Measurements from ENCODE around the gene SLC16A12.
A peak's percentile ranks its signal among the peaks of the same experiment; 100 is the strongest.

SLC16A12 gene

DNA sequence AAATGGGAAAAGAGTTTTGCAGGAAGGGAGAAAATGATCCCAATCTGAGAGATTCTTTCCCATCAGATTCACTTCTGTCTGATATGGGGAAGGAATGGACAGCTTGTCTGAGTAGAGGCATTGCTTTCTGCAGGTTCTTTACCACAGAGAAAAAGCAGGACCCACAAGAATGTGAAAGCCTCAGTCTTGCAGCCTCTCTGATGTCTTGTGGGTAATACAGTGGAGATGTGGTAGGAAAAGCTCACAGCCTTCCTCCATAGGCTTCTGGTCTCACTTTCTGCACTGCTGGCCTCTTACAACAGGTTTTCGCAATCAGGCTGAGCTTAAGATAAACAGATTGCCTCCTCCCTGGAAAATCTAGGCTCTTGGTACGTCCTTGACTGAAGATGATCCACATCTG, 142.4 kb downstream of the SLC16A12 start:
- TF ChIP-seq POLR2AphosphoS5 (IDR thresholded peaks at IDR 0.05; ENCODE audit: low read depth, low read length): no peak
- TF ChIP-seq, protein P1, sequence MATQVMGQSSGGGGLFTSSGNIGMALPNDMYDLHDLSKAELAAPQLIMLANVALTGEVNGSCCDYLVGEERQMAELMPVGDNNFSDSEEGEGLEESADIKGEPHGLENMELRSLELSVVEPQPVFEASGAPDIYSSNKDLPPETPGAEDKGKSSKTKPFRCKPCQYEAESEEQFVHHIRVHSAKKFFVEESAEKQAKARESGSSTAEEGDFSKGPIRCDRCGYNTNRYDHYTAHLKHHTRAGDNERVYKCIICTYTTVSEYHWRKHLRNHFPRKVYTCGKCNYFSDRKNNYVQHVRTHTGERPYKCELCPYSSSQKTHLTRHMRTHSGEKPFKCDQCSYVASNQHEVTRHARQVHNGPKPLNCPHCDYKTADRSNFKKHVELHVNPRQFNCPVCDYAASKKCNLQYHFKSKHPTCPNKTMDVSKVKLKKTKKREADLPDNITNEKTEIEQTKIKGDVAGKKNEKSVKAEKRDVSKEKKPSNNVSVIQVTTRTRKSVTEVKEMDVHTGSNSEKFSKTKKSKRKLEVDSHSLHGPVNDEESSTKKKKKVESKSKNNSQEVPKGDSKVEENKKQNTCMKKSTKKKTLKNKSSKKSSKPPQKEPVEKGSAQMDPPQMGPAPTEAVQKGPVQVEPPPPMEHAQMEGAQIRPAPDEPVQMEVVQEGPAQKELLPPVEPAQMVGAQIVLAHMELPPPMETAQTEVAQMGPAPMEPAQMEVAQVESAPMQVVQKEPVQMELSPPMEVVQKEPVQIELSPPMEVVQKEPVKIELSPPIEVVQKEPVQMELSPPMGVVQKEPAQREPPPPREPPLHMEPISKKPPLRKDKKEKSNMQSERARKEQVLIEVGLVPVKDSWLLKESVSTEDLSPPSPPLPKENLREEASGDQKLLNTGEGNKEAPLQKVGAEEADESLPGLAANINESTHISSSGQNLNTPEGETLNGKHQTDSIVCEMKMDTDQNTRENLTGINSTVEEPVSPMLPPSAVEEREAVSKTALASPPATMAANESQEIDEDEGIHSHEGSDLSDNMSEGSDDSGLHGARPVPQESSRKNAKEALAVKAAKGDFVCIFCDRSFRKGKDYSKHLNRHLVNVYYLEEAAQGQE (IDR thresholded peaks at IDR 0.05; ENCODE audit: insufficient read depth in 1 of 2, low read depth in 2 of 2, low read length in 2 of 2): no peak
- TF ChIP-seq TAF1 (IDR thresholded peaks at IDR 0.05; ENCODE audit: borderline replicate concordance, insufficient read depth, low read length): no peak
- TF ChIP-seq FOXP2 (optimal IDR thresholded peaks at IDR 0.05; ENCODE audit: borderline replicate concordance, extremely low read depth, extremely low read length, insufficient read depth): no peak
- TF ChIP-seq SIN3A (IDR thresholded peaks at IDR 0.05; ENCODE audit: borderline replicate concordance, insufficient read depth, low read length): no peak

DNA sequence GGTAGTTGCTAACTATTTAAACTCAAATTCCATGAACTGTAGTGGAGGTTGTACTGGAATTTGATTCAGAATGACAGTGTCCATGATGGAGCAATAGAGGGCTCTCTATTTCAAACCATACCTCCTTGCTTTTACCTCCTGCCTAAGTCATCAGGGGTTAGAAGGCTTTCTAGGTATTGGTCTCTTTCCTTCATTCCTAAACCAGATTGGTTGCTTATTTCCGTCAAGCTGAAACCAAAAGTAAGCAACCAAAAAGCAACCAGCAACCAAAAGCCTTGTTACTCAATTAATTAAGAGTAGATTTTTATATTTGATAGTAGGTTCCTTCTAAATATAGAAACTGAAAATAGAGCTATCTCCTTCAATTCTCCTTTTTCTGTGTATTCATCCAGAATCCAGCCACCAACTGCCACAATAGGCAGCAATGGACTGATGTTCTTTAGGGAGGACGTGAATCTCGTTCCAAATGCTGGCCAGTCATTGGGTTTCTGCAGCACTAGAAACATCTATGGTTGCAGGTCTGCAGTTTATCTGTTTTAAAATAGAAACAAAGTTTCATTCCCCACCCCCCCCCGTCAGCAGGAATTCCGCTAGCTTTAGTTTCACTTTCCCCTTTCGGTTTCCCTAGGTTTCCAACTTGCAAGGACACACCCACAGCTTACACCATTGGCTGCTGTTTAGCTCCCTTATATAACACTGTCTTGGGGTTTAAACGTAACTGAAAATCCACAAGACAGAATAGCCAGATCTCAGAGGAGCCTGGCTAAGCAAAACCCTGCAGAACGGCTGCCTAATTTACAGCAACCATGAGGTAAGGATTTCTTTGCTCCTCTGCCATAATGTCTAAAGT, 143.3 kb downstream of the SLC16A12 start, which contains the start of gene IFIT1:
Gene IFIT1 (plus strand): TSS at position 717 of the 850 bp plus-strand sequence. CDS start 90 bp downstream, at position 807.
- TF ChIP-seq FOXP2 (optimal IDR thresholded peaks at IDR 0.05; ENCODE audit: borderline replicate concordance, extremely low read depth, extremely low read length, insufficient read depth) (no peak), SIN3A (IDR thresholded peaks at IDR 0.05; ENCODE audit: borderline replicate concordance, insufficient read depth, low read length) (0 out of 2 replicates have a peak, but pooled peaks have one; percentile 9)

DNA sequence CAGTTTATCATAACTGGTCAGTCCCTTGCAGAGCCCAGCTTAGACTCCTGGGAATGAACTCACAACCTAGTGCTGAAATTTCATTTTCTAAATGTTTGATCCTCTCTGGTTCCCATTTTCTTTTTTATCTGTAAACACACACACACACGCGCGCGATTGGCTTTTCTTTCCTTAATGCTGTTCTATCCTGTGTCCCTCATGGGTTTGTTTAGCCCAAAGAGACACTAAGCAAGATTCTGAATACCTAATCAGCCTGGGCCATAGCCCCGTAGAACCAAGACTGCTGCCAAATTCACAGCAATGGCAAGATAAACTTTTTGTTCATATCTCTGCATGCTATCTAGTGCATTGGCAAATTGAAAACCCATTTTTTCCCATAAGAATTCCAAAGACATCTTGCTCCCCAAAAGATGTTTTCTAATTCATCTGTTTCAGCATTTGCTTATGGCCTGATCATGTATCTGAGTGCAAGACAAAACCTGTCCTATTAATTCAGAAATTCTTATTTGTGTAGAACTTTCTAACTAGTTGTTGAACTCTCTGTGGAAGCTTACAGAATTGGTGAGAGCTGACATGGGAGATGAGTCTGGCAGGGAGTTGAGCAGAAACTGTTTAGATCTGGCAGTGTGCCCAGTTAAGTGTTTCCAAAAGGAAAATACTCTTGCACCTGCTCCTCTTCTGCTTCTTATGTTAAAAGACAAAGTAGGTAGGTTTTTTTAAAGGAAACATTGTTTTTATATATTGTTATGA, 144.7 kb downstream of the SLC16A12 start:
- TF ChIP-seq TAF1 (IDR thresholded peaks at IDR 0.05; ENCODE audit: borderline replicate concordance, insufficient read depth, low read length) (no peak), FOXP2 (optimal IDR thresholded peaks at IDR 0.05; ENCODE audit: borderline replicate concordance, extremely low read depth, extremely low read length, insufficient read depth) (no peak), POLR2AphosphoS5 (IDR thresholded peaks at IDR 0.05; ENCODE audit: low read depth, low read length) (no peak), SIN3A (IDR thresholded peaks at IDR 0.05; ENCODE audit: borderline replicate concordance, insufficient read depth, low read length) (no peak)
- TF ChIP-seq, protein P1 (IDR thresholded peaks at IDR 0.05; ENCODE audit: insufficient read depth in 1 of 2, low read depth in 2 of 2, low read length in 2 of 2): no peak

DNA sequence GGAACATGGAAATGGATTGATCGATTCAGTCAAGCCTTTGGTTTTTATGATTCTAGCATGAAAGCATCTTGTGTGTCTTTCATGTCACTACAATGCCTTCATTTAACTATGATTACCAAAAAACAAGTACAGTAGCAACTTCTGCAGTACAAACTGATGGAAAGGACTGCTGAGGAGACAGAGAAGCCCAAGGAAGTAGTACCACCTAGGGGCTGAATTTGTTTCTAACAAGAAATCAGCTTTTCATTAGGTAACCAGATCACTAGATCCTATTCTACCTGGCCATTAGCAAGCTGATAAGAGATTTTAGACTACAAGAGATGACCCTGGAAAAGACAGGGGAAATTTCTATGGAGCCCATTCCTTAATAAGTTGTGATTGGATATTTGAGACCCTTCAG, 146.1 kb downstream of the SLC16A12 start:
- no peak for TF ChIP-seq POLR2AphosphoS5 (IDR thresholded peaks at IDR 0.05; ENCODE audit: low read depth, low read length)

DNA sequence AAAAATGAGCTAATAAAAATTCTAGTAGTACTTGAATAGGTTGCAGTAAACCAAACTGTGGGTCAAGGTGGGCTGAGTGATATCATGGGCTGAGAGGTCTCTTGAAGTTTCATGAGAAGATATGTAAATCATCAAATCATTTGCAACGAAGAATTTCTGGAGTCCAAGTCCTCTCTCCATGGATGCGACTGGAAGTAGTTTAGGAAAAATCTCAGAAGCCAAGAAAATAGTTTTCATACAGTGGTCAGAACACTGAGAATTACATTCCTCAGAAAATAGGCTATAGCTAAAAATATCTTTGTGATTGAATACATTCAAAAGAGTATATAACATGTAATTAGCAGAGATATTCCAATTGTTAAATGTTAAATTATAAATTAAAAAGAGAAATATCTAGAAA, 146.6 kb downstream of the SLC16A12 start:
- TF ChIP-seq POLR2AphosphoS5 (IDR thresholded peaks at IDR 0.05; ENCODE audit: low read depth, low read length) (no peak), SIN3A (IDR thresholded peaks at IDR 0.05; ENCODE audit: borderline replicate concordance, insufficient read depth, low read length) (no peak), FOXP2 (optimal IDR thresholded peaks at IDR 0.05; ENCODE audit: borderline replicate concordance, extremely low read depth, extremely low read length, insufficient read depth) (no peak), TAF1 (IDR thresholded peaks at IDR 0.05; ENCODE audit: borderline replicate concordance, insufficient read depth, low read length) (no peak)
- TF ChIP-seq, protein P1 (IDR thresholded peaks at IDR 0.05; ENCODE audit: insufficient read depth in 1 of 2, low read depth in 2 of 2, low read length in 2 of 2): no peak

Measured in PFSK-1 (cell line).